Prostate gland (tissue), 2 donors: Measurements from ENCODE around the gene AK4. TPM values are rescaled to one million over a fixed set of nuclear protein-coding genes. Genes with fewer than 3 reads are reported as not detected.

Experiments used
- DNase-seq: peaks from one replicate; pipeline ENCODE4 v3.0.0-alpha.2; 2019; ENCODE audit warnings: low spot score
- H3K27ac ChIP-seq, 2 donors: fragments of 200-600 bp; sonication (generic); 2 replicates each; pipeline ENCODE4 v1.5.1; 2017 to 2019
- H3K27me3 ChIP-seq: fragments of 200-600 bp; sonication (generic); replicated peaks from 2 replicates; pipeline ENCODE4 v1.5.1; 2019; ENCODE audit not compliant: insufficient read depth
- H3K36me3 ChIP-seq, 2 donors: fragments of 200-600 bp; sonication (generic); 1 replicate in 1 of 2; 2 replicates in 1 of 2; pipeline versions ENCODE4 v1.5.1 to v1.8.1; 2017 to 2019
- H3K4me1 ChIP-seq: fragments of 200-600 bp; sonication (generic); replicated peaks from 2 replicates; pipeline ENCODE4 v1.5.1; 2019
- H3K4me3 ChIP-seq, 2 donors: fragments of 200-600 bp; sonication (generic); 2 replicates each; pipeline ENCODE4 v1.5.1; 2017 to 2019
- H3K9me3 ChIP-seq: fragments of 200-600 bp; sonication (generic); 2 replicates; pipeline ENCODE4 v1.5.1; 2017
- POLR2A ChIP-seq: fragments of 450-650 bp; IDR thresholded peaks from one replicate; pipeline ENCODE4 v1.6.1; 2016; ENCODE audit warnings: antibody characterized with exemption, mild to moderate bottlenecking
- POLR2AphosphoS5 ChIP-seq: sonication (generic); formaldehyde crosslinking; IDR thresholded peaks from one replicate; pipeline ENCODE4 v1.6.1; 2017; ENCODE audit warnings: antibody characterized with exemption
- WGBS: methylation state at CpG from one replicate; pipeline ENCODE4 v1.1.5; 2018; 5-methylcytosine and 5-hydroxymethylcytosine counted together
- intact Hi-C: fragments of 100-400 bp; cut with DNase I; formaldehyde crosslinking; loops from one replicate; pipeline ENCODE4 v1.14.2; 2022
- total RNA-seq, 2 donors: library from RNA; depleted of rRNA; stranded (reverse); fragments of >200 nt; gene quantifications; one replicate each; pipeline ENCODE4 v1.1.0, GENCODE V29; 2016
- TF ChIP-seq, protein P1 (sequence below), 4 experiments: fragments of 200-600 bp in 2 of 4; fragments of 450-650 bp in 2 of 4; sonication (generic) in 2 of 4; IDR thresholded peaks; 1 replicate in 3 of 4; 2 replicates in 1 of 4; pipeline ENCODE4 v1.5.1; 2016 to 2019; ENCODE audit warnings: antibody characterized with exemption in 4 of 4, mild to moderate bottlenecking in 2 of 4, moderate library complexity in 2 of 4

The AK4 gene
- total RNA-seq, 2 donors from 2014 or later, result 46.5 to 63.1 TPM

DNA sequence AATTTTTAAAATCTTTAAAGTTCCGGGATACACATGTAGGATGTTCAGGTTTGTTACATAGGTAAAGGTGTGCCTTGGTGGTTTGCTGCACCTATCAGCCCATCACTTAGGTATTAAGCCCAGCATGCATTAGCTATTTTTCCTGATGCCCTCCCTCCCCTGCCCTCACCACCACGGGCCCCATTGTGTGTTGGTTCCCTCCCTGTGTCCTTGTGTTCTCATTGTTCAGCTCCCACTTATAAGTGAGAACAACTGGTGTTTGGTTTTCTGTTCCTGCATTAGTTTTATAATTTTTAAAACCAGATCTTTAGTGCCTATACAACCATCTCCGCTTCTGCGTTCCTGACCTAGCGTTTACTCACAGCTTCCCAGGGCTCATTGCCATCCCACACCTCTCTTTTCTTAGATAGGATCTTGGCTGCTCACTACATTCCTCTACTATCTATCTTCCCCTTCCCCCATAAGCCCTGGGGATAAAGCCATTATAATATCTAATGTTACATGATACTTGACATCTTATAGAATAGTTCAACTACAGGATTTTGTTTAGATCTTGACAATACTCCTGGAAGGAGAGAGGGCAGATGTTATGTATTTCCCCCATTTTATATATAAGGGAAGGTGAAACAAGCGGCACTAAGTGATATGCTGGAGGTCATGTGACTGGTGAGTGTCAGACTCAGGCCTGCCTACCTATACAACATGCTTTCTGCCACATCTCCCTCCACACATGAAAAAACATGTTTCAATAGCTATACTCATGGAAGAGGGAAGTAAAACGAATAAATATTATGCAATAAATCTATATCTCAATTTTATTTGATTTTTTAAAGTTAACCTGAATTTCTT, 109.1 kb downstream of the AK4 start:
- Histone ChIP-seq H3K4me1 (no peaks in the 10 kb centered on the region), H3K27me3 (no peaks in the 10 kb centered on the region), H3K36me3 (no peaks in the 10 kb centered on the region), H3K9me3 (no peaks in the 10 kb centered on the region), H3K27ac (no peak overlapping the region), H3K4me3 (no peak overlapping the region)
- DNase-seq, result no peak
- TF ChIP-seq POLR2A (no peak), POLR2AphosphoS5 (no peak)
- TF ChIP-seq, protein P1, sequence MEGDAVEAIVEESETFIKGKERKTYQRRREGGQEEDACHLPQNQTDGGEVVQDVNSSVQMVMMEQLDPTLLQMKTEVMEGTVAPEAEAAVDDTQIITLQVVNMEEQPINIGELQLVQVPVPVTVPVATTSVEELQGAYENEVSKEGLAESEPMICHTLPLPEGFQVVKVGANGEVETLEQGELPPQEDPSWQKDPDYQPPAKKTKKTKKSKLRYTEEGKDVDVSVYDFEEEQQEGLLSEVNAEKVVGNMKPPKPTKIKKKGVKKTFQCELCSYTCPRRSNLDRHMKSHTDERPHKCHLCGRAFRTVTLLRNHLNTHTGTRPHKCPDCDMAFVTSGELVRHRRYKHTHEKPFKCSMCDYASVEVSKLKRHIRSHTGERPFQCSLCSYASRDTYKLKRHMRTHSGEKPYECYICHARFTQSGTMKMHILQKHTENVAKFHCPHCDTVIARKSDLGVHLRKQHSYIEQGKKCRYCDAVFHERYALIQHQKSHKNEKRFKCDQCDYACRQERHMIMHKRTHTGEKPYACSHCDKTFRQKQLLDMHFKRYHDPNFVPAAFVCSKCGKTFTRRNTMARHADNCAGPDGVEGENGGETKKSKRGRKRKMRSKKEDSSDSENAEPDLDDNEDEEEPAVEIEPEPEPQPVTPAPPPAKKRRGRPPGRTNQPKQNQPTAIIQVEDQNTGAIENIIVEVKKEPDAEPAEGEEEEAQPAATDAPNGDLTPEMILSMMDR (IDR thresholded peaks at IDR 0.05), result no peak
- intact Hi-C loops, result no loop called here
- 86% methylated on average over 7 of the region's 7 CpGs for WGBS

DNA sequence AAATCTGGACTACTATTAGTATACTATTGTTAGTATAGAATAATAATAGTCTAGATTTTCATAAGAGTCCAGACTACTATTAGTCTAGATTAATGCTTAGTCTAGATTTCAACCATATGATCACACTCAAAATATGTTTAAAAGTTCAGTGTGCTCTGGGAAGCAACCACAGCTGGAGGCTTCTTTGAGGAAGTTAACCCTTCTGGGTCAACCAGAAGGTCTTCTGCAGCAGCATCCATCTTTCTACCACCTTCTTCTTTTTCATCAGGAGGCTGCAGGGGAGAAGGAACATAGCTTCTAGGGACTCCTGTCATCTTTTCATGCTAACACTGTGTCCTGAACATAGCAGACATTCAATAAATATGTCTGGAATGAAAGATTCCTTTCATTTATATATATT, 110.1 kb downstream of the AK4 start:
- TF ChIP-seq, protein P1 (IDR thresholded peaks at IDR 0.05), result no peak
- TF ChIP-seq POLR2AphosphoS5 (no peak), POLR2A (no peak)
- no peaks in the 10 kb centered on the region for H3K9me3 ChIP-seq
- no peaks in the 10 kb centered on the region for H3K36me3 ChIP-seq
- no peaks in the 10 kb centered on the region for H3K27me3 ChIP-seq
- no peaks in the 10 kb centered on the region for H3K4me1 ChIP-seq
- intact Hi-C loops, result no loop called here
- H3K27ac ChIP-seq, result no peak overlapping the region
- DNase-seq, result no peak
- no peak overlapping the region for H3K4me3 ChIP-seq

DNA sequence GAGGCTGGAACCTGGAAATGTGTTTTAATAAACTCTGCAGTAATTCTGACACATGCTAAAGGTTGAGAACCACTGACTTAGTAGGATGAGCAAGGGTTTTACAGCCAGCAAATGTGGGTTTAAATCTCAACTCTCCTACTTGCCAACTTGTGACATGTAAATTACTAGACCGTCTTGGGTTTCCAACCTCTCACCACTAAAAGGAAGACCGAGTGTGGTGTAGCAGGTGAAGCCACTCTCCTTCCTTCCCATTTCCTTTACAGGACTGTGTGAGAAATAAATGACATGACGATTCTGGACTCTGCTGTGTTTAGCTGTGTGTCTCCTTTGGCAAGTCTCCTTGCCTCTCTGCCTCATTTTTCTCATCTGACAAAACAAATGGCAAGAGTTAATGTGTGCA, 111.8 kb downstream of the AK4 start:
- no peak for TF ChIP-seq POLR2A
- no peak for TF ChIP-seq POLR2AphosphoS5
- TF ChIP-seq, protein P1 (IDR thresholded peaks at IDR 0.05), result no peak
- 72% methylated on average over 3 of the region's 3 CpGs for WGBS
- no peak overlapping the region for H3K27ac ChIP-seq
- H3K9me3 ChIP-seq, result no peaks in the 10 kb centered on the region
- H3K36me3 ChIP-seq, result no peaks in the 10 kb centered on the region
- no peaks in the 10 kb centered on the region for H3K27me3 ChIP-seq
- no peaks in the 10 kb centered on the region for H3K4me1 ChIP-seq
- no peak overlapping the region for H3K4me3 ChIP-seq
- intact Hi-C loops, result no loop called here
- no peak for DNase-seq

GRCh38 chr1:65260851-65261473, 113.0 kb downstream of the AK4 start:
- DNase-seq, result no peak
- Histone ChIP-seq H3K27ac (no peak overlapping the region), H3K4me1 (no peaks in the 10 kb centered on the region), H3K4me3 (no peak overlapping the region), H3K36me3 (no peaks in the 10 kb centered on the region), H3K9me3 (no peaks in the 10 kb centered on the region), H3K27me3 (no peaks in the 10 kb centered on the region)
- intact Hi-C loops, result no loop called here
- WGBS, result 75% methylated on average over 4 of the region's 4 CpGs
- TF ChIP-seq POLR2A, result no peak

DNA sequence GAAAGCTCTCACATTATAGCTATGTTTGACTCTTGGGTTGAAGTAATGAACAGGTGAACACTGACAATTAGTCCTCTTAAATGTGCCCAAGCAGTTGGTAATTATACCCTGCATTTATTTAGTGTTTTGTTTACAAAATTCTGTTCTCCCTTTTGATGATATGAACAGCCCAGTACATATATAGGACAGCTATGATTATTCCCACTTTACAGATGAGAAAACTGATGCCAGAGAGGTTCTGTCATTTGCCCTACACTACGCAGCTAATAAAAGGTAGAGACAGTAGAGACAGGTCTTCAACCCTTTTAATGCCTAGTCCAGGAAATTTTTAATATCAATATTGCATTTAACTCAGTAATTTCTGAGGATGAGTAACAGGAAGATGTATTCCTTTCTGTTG, 115.3 kb downstream of the AK4 start:
- H3K4me3 ChIP-seq, result no peak overlapping the region
- no peaks in the 10 kb centered on the region for H3K36me3 ChIP-seq
- H3K27ac ChIP-seq, result no peak overlapping the region
- no peaks in the 10 kb centered on the region for H3K4me1 ChIP-seq
- WGBS, result 100% methylated on average over 1 of the region's 1 CpG
- intact Hi-C loops, result no loop called here
- H3K27me3 ChIP-seq, result no peaks in the 10 kb centered on the region
- TF ChIP-seq POLR2AphosphoS5 (no peak), POLR2A (no peak)
- TF ChIP-seq, protein P1 (IDR thresholded peaks at IDR 0.05), result no peak
- DNase-seq, result no peak
- H3K9me3 ChIP-seq, result no peaks in the 10 kb centered on the region
